Measurements from ENCODE around the gene SPI1.

DNA sequence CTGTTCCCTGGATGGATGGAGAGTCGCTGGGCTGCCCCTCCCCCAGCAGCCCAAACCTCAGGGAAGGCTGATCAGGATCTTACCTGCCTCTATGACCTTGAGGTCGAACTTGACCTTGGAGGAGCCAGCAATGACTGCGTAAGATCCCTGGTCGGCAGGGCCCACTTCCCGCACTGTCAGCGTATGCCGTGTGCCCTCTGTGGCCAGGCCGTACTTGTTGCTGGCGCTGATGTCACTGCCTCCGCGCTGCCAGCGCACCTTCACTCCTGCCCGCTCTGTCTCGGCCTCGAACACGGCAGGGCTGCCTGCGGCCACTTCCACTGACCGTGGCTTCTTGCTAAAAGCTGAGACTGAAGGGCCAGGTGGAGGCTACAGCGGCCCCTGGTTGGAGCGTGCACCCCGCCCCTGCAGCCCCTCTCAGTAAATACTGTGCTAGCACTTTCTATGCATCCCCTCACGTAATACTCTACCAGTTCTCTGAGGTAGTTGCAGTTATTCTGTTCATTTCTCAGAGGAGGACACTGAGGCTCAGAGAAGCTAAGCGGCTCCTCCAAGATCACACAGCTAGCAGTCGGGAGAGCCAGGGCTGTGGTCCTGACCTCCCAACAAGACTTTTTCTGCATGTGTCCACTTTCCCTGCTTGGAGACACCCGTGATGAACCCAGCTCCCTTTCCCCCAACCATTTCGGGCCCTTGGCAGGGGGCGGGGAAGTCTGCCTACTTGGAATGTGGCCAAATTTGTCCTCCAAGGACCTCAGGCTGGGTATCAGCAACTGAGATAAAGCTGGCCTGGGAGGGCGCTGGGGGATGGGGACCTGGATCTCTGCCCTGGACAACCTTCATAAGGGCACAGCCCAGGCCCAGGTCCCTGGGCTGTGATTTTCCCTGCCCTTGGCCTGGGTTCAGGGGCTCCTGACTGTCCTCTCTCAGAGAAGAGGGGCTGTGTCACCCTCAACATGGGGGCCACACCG, 26.9 kb downstream of the SPI1 start:
- TF ChIP-seq, protein P1, sequence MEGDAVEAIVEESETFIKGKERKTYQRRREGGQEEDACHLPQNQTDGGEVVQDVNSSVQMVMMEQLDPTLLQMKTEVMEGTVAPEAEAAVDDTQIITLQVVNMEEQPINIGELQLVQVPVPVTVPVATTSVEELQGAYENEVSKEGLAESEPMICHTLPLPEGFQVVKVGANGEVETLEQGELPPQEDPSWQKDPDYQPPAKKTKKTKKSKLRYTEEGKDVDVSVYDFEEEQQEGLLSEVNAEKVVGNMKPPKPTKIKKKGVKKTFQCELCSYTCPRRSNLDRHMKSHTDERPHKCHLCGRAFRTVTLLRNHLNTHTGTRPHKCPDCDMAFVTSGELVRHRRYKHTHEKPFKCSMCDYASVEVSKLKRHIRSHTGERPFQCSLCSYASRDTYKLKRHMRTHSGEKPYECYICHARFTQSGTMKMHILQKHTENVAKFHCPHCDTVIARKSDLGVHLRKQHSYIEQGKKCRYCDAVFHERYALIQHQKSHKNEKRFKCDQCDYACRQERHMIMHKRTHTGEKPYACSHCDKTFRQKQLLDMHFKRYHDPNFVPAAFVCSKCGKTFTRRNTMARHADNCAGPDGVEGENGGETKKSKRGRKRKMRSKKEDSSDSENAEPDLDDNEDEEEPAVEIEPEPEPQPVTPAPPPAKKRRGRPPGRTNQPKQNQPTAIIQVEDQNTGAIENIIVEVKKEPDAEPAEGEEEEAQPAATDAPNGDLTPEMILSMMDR (optimal IDR thresholded peaks at IDR 0.05 in 1 of 3, IDR thresholded peaks at IDR 0.05 in 1 of 3, conservative IDR thresholded peaks at IDR 0.05 in 1 of 3; ENCODE audit: extremely low read depth in 1 of 3, insufficient read depth in 2 of 3, low read length in 3 of 3), result no peak
- no peak for TF ChIP-seq EZH2 (IDR thresholded peaks at IDR 0.05; ENCODE audit: low read length)

All from keratinocyte (primary cell).